Measurements from ENCODE around the gene MANSC1.
"Not testable (repeated sequence)": the region's sequence is repeated elsewhere in the genome, so short reads cannot be mapped to it uniquely, and the experiment has no call there.

Gene MANSC1

GRCh38 chr12:12365446-12365802 is 15.4 kb upstream of the MANSC1 start:
- no peak for DNase-seq

GRCh38 chr12:12364787-12365445 is 14.9 kb upstream of the MANSC1 start:
- DNase-seq = no peak

- no peak for DNase-seq
Observed at GRCh38 chr12:12358528-12358927, 8.5 kb upstream of the MANSC1 start.

GRCh38 chr12:12357719-12358461 is 7.8 kb upstream of the MANSC1 start:
- no peak for DNase-seq

- DNase-seq = peak; percentile 84 to 98 (median 92)
Observed at GRCh38 chr12:12356896-12357718, 7.1 kb upstream of the MANSC1 start, which contains the start of gene BORCS5. Gene BORCS5, plus strand, starts transcription at chr12:12357078. Its CDS starts 374 bp downstream, at chr12:12357452.

GRCh38 chr12:12356467-12356895 is 6.4 kb upstream of the MANSC1 start:
- no peak for DNase-seq

GRCh38 chr12:12353807-12354206 is 3.8 kb upstream of the MANSC1 start:
- no peak for DNase-seq

- no peak for DNase-seq
Observed at GRCh38 chr12:12353276-12353675, 3.2 kb upstream of the MANSC1 start.

- DNase-seq = not testable (repeated sequence)
Observed at GRCh38 chr12:12351468-12352185, 1.6 kb upstream of the MANSC1 start.

GRCh38 chr12:12350868-12351463 is 924 bp upstream of the MANSC1 start:
- no peak for DNase-seq

GRCh38 chr12:12338527-12339168 is 11.4 kb downstream of the MANSC1 start:
- no peak for DNase-seq

GRCh38 chr12:12336511-12336910 is 13.5 kb downstream of the MANSC1 start:
- no peak for DNase-seq

- no peak for DNase-seq
Observed at GRCh38 chr12:12336049-12336411, 14.0 kb downstream of the MANSC1 start.

GRCh38 chr12:12334367-12335040 is 15.5 kb downstream of the MANSC1 start:
- DNase-seq = peak in 3 of 4 experiments; percentile 20 to 46 (median 25)

- DNase-seq = no peak
Observed at GRCh38 chr12:12333407-12334366, 16.4 kb downstream of the MANSC1 start.

GRCh38 chr12:12331896-12332295 is 18.1 kb downstream of the MANSC1 start:
- DNase-seq = no peak

GRCh38 chr12:12331244-12331771 is 18.7 kb downstream of the MANSC1 start:
- no peak for DNase-seq

GRCh38 chr12:12327802-12328201 is 22.2 kb downstream of the MANSC1 start:
- DNase-seq = no peak

- DNase-seq = no peak
Observed at GRCh38 chr12:12326262-12326661, 23.8 kb downstream of the MANSC1 start.

GRCh38 chr12:12323591-12323990 is 26.5 kb downstream of the MANSC1 start:
- DNase-seq = no peak

All from activated naive CD4-positive, alpha-beta T cell (primary cell).